Upper lobe of left lung (tissue), 6 donors: Measurements from ENCODE around the gene ADAM22. TPM values are rescaled to one million over a fixed set of nuclear protein-coding genes. Genes with fewer than 3 reads are reported as not detected.

Experiments used
- ATAC-seq, 2 donors: fragments of 200-7000 bp; cut with Tn5 transposase; one replicate each; pipeline ENCODE4 v1.9.1; 2022; ENCODE audit warnings: mild to moderate bottlenecking in 2 of 2, moderate library complexity in 2 of 2; ENCODE audit not compliant: low FRiP score in 2 of 2
- DNase-seq, 2 donors: peaks; one replicate each; pipeline ENCODE4 v3.0.0-alpha.2; 2019 to 2020
- H3K27ac ChIP-seq, 4 donors: fragments of 200-600 bp; sonication (generic); one replicate each; pipeline ENCODE4 v1.5.1; 2016 to 2019
- H3K27me3 ChIP-seq, 4 donors: fragments of 200-600 bp; sonication (generic); one replicate each; pipeline ENCODE4 v1.5.1; 2017 to 2019
- H3K36me3 ChIP-seq, 4 donors: fragments of 200-600 bp; sonication (generic); one replicate each; pipeline ENCODE4 v1.5.1; 2016 to 2019
- H3K4me1 ChIP-seq, 4 donors: fragments of 200-600 bp; sonication (generic); one replicate each; pipeline ENCODE4 v1.5.1; 2018 to 2019
- H3K4me3 ChIP-seq, 4 donors: fragments of 200-600 bp; sonication (generic); one replicate each; pipeline ENCODE4 v1.5.1; 2017 to 2019; ENCODE audit warnings: mild to moderate bottlenecking in 2 of 4, moderate library complexity in 1 of 4
- H3K9me3 ChIP-seq, 4 donors: fragments of 200-600 bp; sonication (generic); one replicate each; pipeline ENCODE4 v1.5.1; 2018 to 2019
- EP300 ChIP-seq, 4 donors: sonication (generic); formaldehyde crosslinking; IDR thresholded peaks; one replicate each; pipeline ENCODE4 v1.5.1; 2017; ENCODE audit warnings: antibody characterized with exemption in 4 of 4, control low read depth in 2 of 4
- POLR2A ChIP-seq, 4 donors: fragments of 450-650 bp; IDR thresholded peaks; one replicate each; pipeline ENCODE4 v1.5.1; 2016 to 2017; ENCODE audit warnings: antibody characterized with exemption in 4 of 4, mild to moderate bottlenecking in 2 of 4
- POLR2AphosphoS5 ChIP-seq, 2 donors: sonication (generic); formaldehyde crosslinking; IDR thresholded peaks; one replicate each; pipeline ENCODE4 v1.5.1; 2017; ENCODE audit warnings: antibody characterized with exemption in 2 of 2
- WGBS, 2 donors: methylation state at CpG; one replicate each; pipeline ENCODE4 v1.1.5; 2017 to 2018; 5-methylcytosine and 5-hydroxymethylcytosine counted together
- total RNA-seq, 6 donors: library from RNA; depleted of rRNA in 4 of 6; stranded (reverse); fragments of >200 nt in 4 of 6; gene quantifications; one replicate each; pipeline versions ENCODE4 v1.1.0 to v1.2.1, GENCODE V29; 2016 to 2021
- TF ChIP-seq, protein P1 (sequence below), 6 experiments: fragments of 450-650 bp in 4 of 6; fragments of 200-600 bp in 2 of 6; sonication (generic) in 2 of 6; IDR thresholded peaks; one replicate each; pipeline ENCODE4 v1.5.1; 2016 to 2019; ENCODE audit warnings: antibody characterized with exemption in 6 of 6
- donor health status: DM: no; HTN: no; CAD: no; lungs with moderate emphysema.
- donor health status: DM: no; HTN: yes; CAD: no; lungs with severe emphysema.

ADAM22 gene
- total RNA-seq, 6 donors from 2014 or later, result 0.69 to 3.2 (median 2.0) TPM

DNA sequence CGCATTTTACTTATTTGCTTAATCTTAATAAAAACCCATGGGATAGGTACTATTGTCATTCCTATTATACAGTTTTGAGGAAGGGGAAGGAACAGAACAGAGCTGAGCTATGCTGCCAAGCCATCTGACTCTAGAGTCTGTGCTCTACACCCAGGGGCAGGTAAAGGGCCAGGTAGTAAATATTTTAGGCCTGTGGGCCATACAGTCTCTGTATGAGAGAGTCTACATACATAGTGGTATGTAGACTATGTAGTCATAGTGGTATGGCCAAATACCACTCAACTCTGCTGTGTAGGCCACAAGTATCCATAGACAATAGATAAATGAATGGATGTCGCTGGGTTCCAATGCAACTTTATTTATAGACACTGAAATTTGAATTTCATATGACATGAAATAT is 289.2 kb downstream of the ADAM22 start:
- DNase-seq (no peak), ATAC-seq (no peak)
- Histone ChIP-seq H3K4me1 (peaks cover 12 to 19% (median 14%) of the 10 kb centered on the region in 4 donors), H3K36me3 (no peaks in the 10 kb centered on the region), H3K4me3 (no peak overlapping the region), H3K9me3 (no peaks in the 10 kb centered on the region), H3K27ac (no peak overlapping the region), H3K27me3 (no peaks in the 10 kb centered on the region)
- WGBS, 2 donors, result 98 to 100% methylated on average over 2 of the region's 2 CpGs
- TF ChIP-seq POLR2AphosphoS5 (IDR thresholded peaks at IDR 0.05) (no peak), POLR2A (IDR thresholded peaks at IDR 0.05) (no peak), EP300 (IDR thresholded peaks at IDR 0.05) (no peak)
- TF ChIP-seq, protein P1, sequence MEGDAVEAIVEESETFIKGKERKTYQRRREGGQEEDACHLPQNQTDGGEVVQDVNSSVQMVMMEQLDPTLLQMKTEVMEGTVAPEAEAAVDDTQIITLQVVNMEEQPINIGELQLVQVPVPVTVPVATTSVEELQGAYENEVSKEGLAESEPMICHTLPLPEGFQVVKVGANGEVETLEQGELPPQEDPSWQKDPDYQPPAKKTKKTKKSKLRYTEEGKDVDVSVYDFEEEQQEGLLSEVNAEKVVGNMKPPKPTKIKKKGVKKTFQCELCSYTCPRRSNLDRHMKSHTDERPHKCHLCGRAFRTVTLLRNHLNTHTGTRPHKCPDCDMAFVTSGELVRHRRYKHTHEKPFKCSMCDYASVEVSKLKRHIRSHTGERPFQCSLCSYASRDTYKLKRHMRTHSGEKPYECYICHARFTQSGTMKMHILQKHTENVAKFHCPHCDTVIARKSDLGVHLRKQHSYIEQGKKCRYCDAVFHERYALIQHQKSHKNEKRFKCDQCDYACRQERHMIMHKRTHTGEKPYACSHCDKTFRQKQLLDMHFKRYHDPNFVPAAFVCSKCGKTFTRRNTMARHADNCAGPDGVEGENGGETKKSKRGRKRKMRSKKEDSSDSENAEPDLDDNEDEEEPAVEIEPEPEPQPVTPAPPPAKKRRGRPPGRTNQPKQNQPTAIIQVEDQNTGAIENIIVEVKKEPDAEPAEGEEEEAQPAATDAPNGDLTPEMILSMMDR (IDR thresholded peaks at IDR 0.05), result no peak

GRCh38 chr7:88224601-88225275 is 290.7 kb downstream of the ADAM22 start:
- H3K27me3 ChIP-seq, result no peaks in the 10 kb centered on the region
- no peak for DNase-seq
- WGBS, 2 donors, result 43 to 44% methylated on average over 2 of the region's 2 CpGs
- ATAC-seq, result no peak
- peaks cover 7 to 11% (median 9%) of the 10 kb centered on the region in 4 donors for H3K4me1 ChIP-seq
- no peak overlapping the region for H3K27ac ChIP-seq
- H3K9me3 ChIP-seq, result no peaks in the 10 kb centered on the region
- H3K36me3 ChIP-seq, result no peaks in the 10 kb centered on the region
- TF ChIP-seq EP300 (IDR thresholded peaks at IDR 0.05) (no peak), POLR2AphosphoS5 (IDR thresholded peaks at IDR 0.05) (no peak), POLR2A (IDR thresholded peaks at IDR 0.05) (no peak)
- TF ChIP-seq, protein P1 (IDR thresholded peaks at IDR 0.05), result no peak
- no peak overlapping the region for H3K4me3 ChIP-seq

DNA sequence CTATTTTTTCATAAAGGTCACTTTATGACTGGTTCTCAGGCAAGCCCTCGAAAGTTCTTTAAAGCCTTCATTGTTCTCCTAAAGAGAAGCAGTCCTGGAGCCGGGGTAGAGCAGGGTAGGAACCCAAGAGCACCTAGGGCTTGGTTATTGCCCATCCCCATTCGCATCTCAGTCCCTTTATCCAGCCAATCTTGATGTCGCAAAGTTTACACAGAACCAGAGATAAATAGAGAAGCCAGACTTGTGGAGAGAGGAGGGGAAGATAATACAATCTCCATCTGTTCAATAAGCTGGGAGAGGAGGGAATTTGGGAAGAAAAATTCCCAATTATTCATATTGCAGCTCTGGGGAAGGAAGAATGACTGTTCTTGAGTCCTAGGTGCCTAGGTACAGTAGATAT is 292.1 kb downstream of the ADAM22 start:
- WGBS, 2 donors, result 83 to 92% methylated on average over 4 of the region's 4 CpGs

GRCh38 chr7:88226886-88227516 is 292.9 kb downstream of the ADAM22 start:
- WGBS, 2 donors, result 62 to 77% methylated on average over 6 of the region's 6 CpGs
- Histone ChIP-seq H3K27me3 (no peaks in the 10 kb centered on the region), H3K4me3 (no peak overlapping the region), H3K36me3 (no peaks in the 10 kb centered on the region), H3K4me1 (peaks cover 0 to 11% (median 1%) of the 10 kb centered on the region in 4 donors), H3K27ac (peak overlapping the region in 1 of 4 donors; percentile 40), H3K9me3 (no peaks in the 10 kb centered on the region)
- TF ChIP-seq EP300 (IDR thresholded peaks at IDR 0.05), result no peak
- TF ChIP-seq POLR2A (IDR thresholded peaks at IDR 0.05), result no peak
- no peak for TF ChIP-seq POLR2AphosphoS5 (IDR thresholded peaks at IDR 0.05)
- TF ChIP-seq, protein P1 (IDR thresholded peaks at IDR 0.05), result no peak
- DNase-seq (peak in 1 of 2 donors; percentile 84), ATAC-seq (peak; percentile 82 to 84)

More for the DNA sequence above, 292.1 kb downstream of the ADAM22 start:
- no peak for ATAC-seq
- Histone ChIP-seq H3K27ac (no peak overlapping the region), H3K4me3 (no peak overlapping the region), H3K36me3 (no peaks in the 10 kb centered on the region), H3K9me3 (no peaks in the 10 kb centered on the region), H3K27me3 (no peaks in the 10 kb centered on the region), H3K4me1 (peaks cover under 1 to 11% (median 3%) of the 10 kb centered on the region in 4 donors)
- DNase-seq, result no peak
- TF ChIP-seq, protein P1 (IDR thresholded peaks at IDR 0.05), result no peak
- TF ChIP-seq POLR2A (IDR thresholded peaks at IDR 0.05), result no peak
- no peak for TF ChIP-seq EP300 (IDR thresholded peaks at IDR 0.05)
- TF ChIP-seq POLR2AphosphoS5 (IDR thresholded peaks at IDR 0.05), result no peak
